Lung (tissue), 12 donors: ENCODE measurements around the gene DLST. TPM values are rescaled to one million over a fixed set of nuclear protein-coding genes. Genes with fewer than 3 reads are reported as not detected.

Experiments
- ATAC-seq: fragments of 200-7000 bp; cut with Tn5 transposase; one replicate; pipeline ENCODE4 v1.9.1; 2020; ENCODE audit warnings: moderate number of reproducible peaks; ENCODE audit not compliant: insufficient read depth, low FRiP score
- DNase-seq, 3 donors: peaks; one replicate each; pipeline ENCODE4 v3.0.0-alpha.2; 2013 to 2017
- H3K27ac ChIP-seq, 2 donors: one replicate each; pipeline ENCODE4 v1.5.1; 2013; ENCODE audit warnings: mild to moderate bottlenecking in 2 of 2, moderate library complexity in 2 of 2, control low read depth in 1 of 2, inconsistent platforms in 1 of 2, low read depth in 1 of 2, low read length in 1 of 2
- H3K27me3 ChIP-seq, 3 donors: one replicate each; pipeline ENCODE4 v1.5.1; 2013; ENCODE audit warnings: low read length in 2 of 3; ENCODE audit not compliant: control insufficient read depth in 3 of 3, insufficient read depth in 3 of 3
- H3K36me3 ChIP-seq, 4 donors: one replicate each; pipeline ENCODE4 v1.5.1; 2013; ENCODE audit warnings: low read length in 4 of 4, mild to moderate bottlenecking in 1 of 4, moderate library complexity in 1 of 4; ENCODE audit not compliant: control insufficient read depth in 4 of 4, insufficient read depth in 4 of 4
- H3K4me1 ChIP-seq, 5 donors: one replicate each; pipeline ENCODE4 v1.5.1; 2013; ENCODE audit warnings: low read length in 5 of 5, mild to moderate bottlenecking in 2 of 5, moderate library complexity in 1 of 5; ENCODE audit not compliant: control insufficient read depth in 5 of 5, insufficient read depth in 5 of 5
- H3K4me3 ChIP-seq: one replicate; pipeline ENCODE4 v1.5.1; 2013; ENCODE audit warnings: mild to moderate bottlenecking, control low read depth, moderate library complexity
- H3K9ac ChIP-seq, 2 donors: one replicate each; pipeline ENCODE4 v1.5.1; 2013; ENCODE audit warnings: low read length in 2 of 2, control low read depth in 1 of 2; ENCODE audit not compliant: insufficient read depth in 1 of 2
- H3K9me3 ChIP-seq, 4 donors: one replicate each; pipeline ENCODE4 v1.5.1; 2013; ENCODE audit warnings: low read length in 3 of 4, mild to moderate bottlenecking in 1 of 4, moderate library complexity in 1 of 4; ENCODE audit not compliant: control insufficient read depth in 4 of 4, insufficient read depth in 3 of 4
- WGBS, 2 donors: extraction: QIAGEN DNeasy Blood & Tissue Kit; methylation state at CpG; one replicate each; pipeline ENCODE4 v1.1.7; 2013; 5-methylcytosine and 5-hydroxymethylcytosine counted together
- polyA plus RNA-seq, 2 donors: library from polyadenylated mRNA; stranded (reverse); fragments of 200-250 nt; gene quantifications; one replicate each; pipeline ENCODE4 v1.2.1, GENCODE V29; 2013
- total RNA-seq, 2 donors: library from RNA; depleted of rRNA in 1 of 2; stranded (reverse); fragments of >200 nt in 1 of 2; gene quantifications; one replicate each; pipeline ENCODE4 v1.2.1, GENCODE V29; 2014 to 2021
- TF ChIP-seq, protein P1 (sequence below): IDR thresholded peaks from 2 replicates; pipeline ENCODE4 v1.5.1; 2012; ENCODE audit warnings: mild to moderate bottlenecking; ENCODE audit errors: control extremely low read depth, extremely low read depth
- donor health status: control.
- donor health status: control.
- donor health status: Bipolar disorder and iron deficiency.
- donor health status: healthy.
- donor health status: DM: yes; HTN: yes; CAD: no.

DLST gene
- total and polyA plus RNA-seq, 4 donors, result 37.3 to 79.1 (median 69.5) TPM

- no peak for ATAC-seq
- no peak within 1 kb of the TSS for H3K27ac ChIP-seq
- no peak for DNase-seq
These were observed 5.5 kb upstream of the DLST start, which contains the start of gene PROX2 for GRCh38 chr14:74875941-74876913. Gene PROX2, minus strand, starts transcription at chr14:74876145. Its CDS starts 12,311 bp downstream, at chr14:74863834.

DNA sequence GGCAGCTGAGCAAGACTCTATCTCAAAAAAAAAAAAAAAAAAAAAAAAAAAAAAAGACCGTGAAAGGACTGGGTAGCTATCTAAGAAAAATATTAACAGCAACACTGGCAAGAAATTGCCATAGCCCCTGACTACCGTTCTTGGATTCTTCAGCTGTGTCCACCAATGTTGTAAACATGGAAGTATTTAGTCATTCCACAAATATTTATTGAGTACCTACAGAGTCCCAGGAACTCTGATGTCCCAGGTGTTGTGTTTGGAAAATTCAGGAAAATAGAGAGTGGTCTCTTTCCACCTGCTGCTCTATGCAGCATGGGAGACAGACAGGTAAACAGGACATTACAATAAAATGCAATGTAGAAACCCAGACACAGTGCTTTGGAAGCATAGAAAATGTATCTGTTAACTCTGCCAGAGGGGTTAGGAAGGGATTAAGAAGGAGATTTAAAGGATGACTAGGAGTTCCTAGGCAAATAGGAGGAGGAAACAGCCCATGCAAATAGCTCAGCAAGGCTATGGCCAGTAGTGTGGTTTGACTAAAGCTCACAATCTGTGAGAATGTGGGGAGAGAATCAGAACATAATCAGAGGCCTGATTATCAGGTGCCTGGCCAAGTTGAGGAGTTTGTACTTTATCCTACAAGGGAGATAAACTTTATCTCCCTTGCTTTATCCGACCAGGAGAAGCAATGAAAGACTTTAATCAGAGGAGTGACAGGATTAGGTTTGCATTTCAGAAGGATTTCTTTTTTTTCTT, 2.1 kb upstream of the DLST start:
- H3K9ac ChIP-seq, result no peak overlapping the region
- H3K36me3 ChIP-seq, result no peaks in the 10 kb centered on the region
- WGBS, 2 donors, result 78 to 88% methylated on average over 3 of the region's 3 CpGs
- DNase-seq, result no peak
- H3K4me1 ChIP-seq, result peaks cover 0 to 26% (median 10%) of the 10 kb centered on the region in 5 donors
- TF ChIP-seq, protein P1, sequence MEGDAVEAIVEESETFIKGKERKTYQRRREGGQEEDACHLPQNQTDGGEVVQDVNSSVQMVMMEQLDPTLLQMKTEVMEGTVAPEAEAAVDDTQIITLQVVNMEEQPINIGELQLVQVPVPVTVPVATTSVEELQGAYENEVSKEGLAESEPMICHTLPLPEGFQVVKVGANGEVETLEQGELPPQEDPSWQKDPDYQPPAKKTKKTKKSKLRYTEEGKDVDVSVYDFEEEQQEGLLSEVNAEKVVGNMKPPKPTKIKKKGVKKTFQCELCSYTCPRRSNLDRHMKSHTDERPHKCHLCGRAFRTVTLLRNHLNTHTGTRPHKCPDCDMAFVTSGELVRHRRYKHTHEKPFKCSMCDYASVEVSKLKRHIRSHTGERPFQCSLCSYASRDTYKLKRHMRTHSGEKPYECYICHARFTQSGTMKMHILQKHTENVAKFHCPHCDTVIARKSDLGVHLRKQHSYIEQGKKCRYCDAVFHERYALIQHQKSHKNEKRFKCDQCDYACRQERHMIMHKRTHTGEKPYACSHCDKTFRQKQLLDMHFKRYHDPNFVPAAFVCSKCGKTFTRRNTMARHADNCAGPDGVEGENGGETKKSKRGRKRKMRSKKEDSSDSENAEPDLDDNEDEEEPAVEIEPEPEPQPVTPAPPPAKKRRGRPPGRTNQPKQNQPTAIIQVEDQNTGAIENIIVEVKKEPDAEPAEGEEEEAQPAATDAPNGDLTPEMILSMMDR, result no peak
- ATAC-seq, result no peak
- no peaks in the 10 kb centered on the region for H3K9me3 ChIP-seq
- H3K4me3 ChIP-seq, result no peak overlapping the region
- no peak overlapping the region for H3K27ac ChIP-seq
- H3K27me3 ChIP-seq, result no peaks in the 10 kb centered on the region

More at GRCh38 chr14:74875941-74876913, 5.5 kb upstream of the DLST start, which contains the start of gene PROX2:
- Histone ChIP-seq H3K9ac (no peak within 1 kb of the TSS), H3K4me3 (no peak within 1 kb of the TSS), H3K9me3 (no peaks in the 10 kb centered on the region), H3K27me3 (no peaks in the 10 kb centered on the region), H3K36me3 (no peaks in the 10 kb centered on the region), H3K4me1 (peaks cover 0 to 5% (median 0%) of the 10 kb centered on the region in 5 donors)
- TF ChIP-seq, protein P1, result no peak
- 26 to 42% methylated on average over 13 of the region's 13 CpGs for WGBS, 2 donors

DNA sequence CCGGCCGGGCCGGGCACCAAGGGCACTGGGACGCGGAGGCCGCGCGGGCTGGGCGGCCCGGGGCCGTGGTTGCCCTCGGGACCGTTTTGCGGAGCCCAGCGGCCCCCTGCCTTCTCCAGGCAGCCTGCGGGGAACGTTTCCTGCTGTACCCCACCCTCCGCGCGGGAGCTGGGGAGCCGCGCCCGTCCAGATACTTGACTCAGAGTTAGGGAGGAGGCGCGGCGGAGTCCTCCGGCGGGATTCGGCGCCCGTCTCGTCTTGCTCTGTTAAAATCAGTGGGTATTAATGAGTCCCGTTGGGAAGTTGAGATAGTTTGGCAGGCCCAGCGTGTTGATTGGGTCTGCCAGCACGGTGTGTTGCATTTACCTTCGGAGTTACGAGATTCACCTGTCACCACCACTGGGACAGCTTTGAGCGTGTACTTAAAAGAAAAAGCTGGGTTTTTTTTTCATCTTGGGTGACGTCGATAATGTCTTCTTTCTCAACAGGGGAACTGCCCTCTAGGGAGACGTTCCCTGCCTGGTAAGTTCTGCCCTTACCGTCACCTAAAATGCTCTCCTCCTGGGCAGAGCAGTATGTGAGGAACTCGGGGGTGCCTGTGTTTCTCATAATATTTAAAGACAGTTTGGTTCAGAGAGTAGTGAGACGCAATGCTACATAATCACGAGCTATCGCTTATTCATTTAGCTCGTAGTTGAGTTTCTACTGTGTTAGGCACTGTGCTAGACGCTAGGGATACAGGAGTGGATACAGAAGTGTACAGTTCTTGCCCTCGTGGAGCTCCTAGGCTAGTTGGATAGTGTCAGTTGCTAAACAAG, 596 bp downstream of the DLST start:
- whole genome bisulfite sequencing, 2 donors, result 1% methylated on average over 47 to 49 of the region's 49 CpGs
- DNase-seq, result peak in 2 of 3 donors; percentile 49 to 52
- Histone ChIP-seq H3K27ac (peak overlapping the region; percentile 93 to 96), H3K9ac (peak overlapping the region; percentile 94 to 98), H3K4me1 (peaks cover 0 to 32% (median 10%) of the 10 kb centered on the region in 5 donors), H3K27me3 (no peaks in the 10 kb centered on the region), H3K4me3 (peak overlapping the region; percentile 98), H3K36me3 (no peaks in the 10 kb centered on the region), H3K9me3 (no peaks in the 10 kb centered on the region)
- TF ChIP-seq, protein P1, result no peak
- peak; percentile 56 for ATAC-seq
